OCI-LY1 (cell line): Measurements from ENCODE around the gene SDC1.

Experiments used
- H2AFZ ChIP-seq: fragments of 200-600 bp; sonication (generic), shearing (Covaris generic); 2 replicates; pipeline ENCODE4 v1.6.0; 2014; ENCODE audit warnings: antibody characterized with exemption, mild to moderate bottlenecking, low read length
- H3F3A ChIP-seq: fragments of 200-600 bp; sonication (generic), shearing (Covaris generic); 2 replicates; pipeline ENCODE4 v1.6.0; 2014; ENCODE audit warnings: mild to moderate bottlenecking, antibody characterized with exemption, low read length, moderate library complexity; ENCODE audit not compliant: insufficient read depth
- H3K27ac ChIP-seq: fragments of 200-600 bp; sonication (generic); 2 replicates; pipeline ENCODE4 v1.5.1; 2014; ENCODE audit warnings: low read length, mixed run types, mild to moderate bottlenecking, low read depth; ENCODE audit not compliant: poor library complexity, severe bottlenecking
- H3K27me3 ChIP-seq: fragments of 200-600 bp; sonication (generic); 2 replicates; pipeline ENCODE4 v1.6.0; 2014; ENCODE audit warnings: antibody characterized with exemption, mild to moderate bottlenecking, low read length, moderate library complexity; ENCODE audit not compliant: insufficient read depth
- H3K36me3 ChIP-seq: fragments of 200-600 bp; sonication (generic); 2 replicates; pipeline ENCODE4 v1.6.1; 2014; ENCODE audit warnings: mild to moderate bottlenecking, antibody characterized with exemption, low read length, moderate library complexity, mixed read lengths; ENCODE audit not compliant: insufficient read depth
- H3K4me1 ChIP-seq: fragments of 200-600 bp; sonication (generic); 2 replicates; pipeline ENCODE4 v1.5.1; 2014; ENCODE audit warnings: mild to moderate bottlenecking, low read length, moderate library complexity; ENCODE audit not compliant: insufficient read depth, severe bottlenecking
- H3K4me2 ChIP-seq: fragments of 200-600 bp; sonication (generic), shearing (Covaris generic); 2 replicates; pipeline ENCODE4 v1.6.1; 2014; ENCODE audit warnings: low read length
- H3K4me3 ChIP-seq: fragments of 200-600 bp; sonication (generic); 2 replicates; pipeline ENCODE4 v1.5.1; 2014; ENCODE audit warnings: low read length, low read depth, mild to moderate bottlenecking, mixed read lengths; ENCODE audit not compliant: poor library complexity, severe bottlenecking
- H3K79me2 ChIP-seq: fragments of 200-600 bp; shearing (Covaris generic); 2 replicates; pipeline ENCODE4 v1.6.1; 2016; ENCODE audit warnings: mixed run types, low read length, mixed read lengths; ENCODE audit not compliant: insufficient read depth
- H3K9ac ChIP-seq: fragments of 200-600 bp; sonication (generic), shearing (Covaris generic); 2 replicates; pipeline ENCODE4 v1.6.1; 2014; ENCODE audit warnings: mild to moderate bottlenecking, low read length, mixed read lengths
- H3K9me2 ChIP-seq: fragments of 200-600 bp; sonication (generic), shearing (Covaris generic); 2 replicates; pipeline ENCODE4 v1.6.1; 2014; ENCODE audit warnings: low read depth, mild to moderate bottlenecking, low read length, mixed read lengths
- H3K9me3 ChIP-seq: fragments of 200-600 bp; shearing (Covaris generic); 2 replicates; pipeline ENCODE4 v1.6.1; 2014; ENCODE audit warnings: low read length, mixed read lengths
- H4K20me1 ChIP-seq: fragments of 200-600 bp; sonication (generic), shearing (Covaris generic); 2 replicates; pipeline ENCODE4 v1.6.0; 2016; ENCODE audit warnings: mild to moderate bottlenecking, low read length; ENCODE audit not compliant: insufficient read depth
- CTCF ChIP-seq: fragments of 200-600 bp; sonication (generic), shearing (Covaris generic); IDR thresholded peaks from 2 replicates; pipeline ENCODE4 v1.5.1; 2017; ENCODE audit warnings: mild to moderate bottlenecking, antibody characterized with exemption, low read length, moderate library complexity, mixed read lengths
- EZH2 ChIP-seq: fragments of 200-600 bp; sonication (generic), shearing (Covaris generic); IDR thresholded peaks from 2 replicates; pipeline ENCODE4 v1.8.0; 2017; ENCODE audit warnings: borderline replicate concordance, mixed run types, mild to moderate bottlenecking, antibody characterized with exemption, low read length, moderate library complexity, mixed read lengths

Gene SDC1

GRCh38 chr2:20267529-20267928, 42.6 kb upstream of the SDC1 start:
- Histone ChIP-seq H3K79me2 (no peaks in the 10 kb centered on the region), H3K4me3 (no peak overlapping the region), H3K9me3 (no peaks in the 10 kb centered on the region), H2AFZ (no peak overlapping the region), H3F3A (no peaks in the 10 kb centered on the region), H4K20me1 (no peaks in the 10 kb centered on the region), H3K4me1 (no peaks in the 10 kb centered on the region), H3K9ac (no peak overlapping the region), H3K9me2 (no peaks in the 10 kb centered on the region), H3K27me3 (no peaks in the 10 kb centered on the region), H3K27ac (no peak overlapping the region), H3K4me2 (no peak overlapping the region), H3K36me3 (peaks cover 50% of the 10 kb centered on the region)
- TF ChIP-seq EZH2 (no peak), CTCF (no peak)

DNA sequence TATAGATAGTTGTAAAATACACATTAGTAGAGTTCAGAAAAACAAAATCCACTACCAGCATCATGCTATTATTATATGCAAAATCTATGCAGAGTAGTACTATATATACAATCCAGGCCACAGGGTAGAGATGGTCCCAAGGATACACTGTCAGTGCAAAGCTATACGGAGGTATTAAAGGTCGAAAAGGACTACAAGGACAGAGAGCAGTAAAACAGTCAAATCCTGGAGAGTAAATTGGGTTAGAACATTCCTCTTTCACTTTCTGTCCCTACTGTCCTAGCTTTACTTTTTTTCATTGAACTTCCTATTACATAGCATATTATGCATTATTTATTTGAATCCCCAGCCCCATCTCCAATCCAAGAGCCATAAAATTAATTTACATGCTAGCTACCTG, 39.7 kb upstream of the SDC1 start:
- Histone ChIP-seq H3K9me2 (no peaks in the 10 kb centered on the region), H4K20me1 (no peaks in the 10 kb centered on the region), H3K4me2 (no peak overlapping the region), H3K9ac (no peak overlapping the region), H3K9me3 (no peaks in the 10 kb centered on the region), H3K27me3 (no peaks in the 10 kb centered on the region), H2AFZ (no peak overlapping the region), H3K4me3 (no peak overlapping the region), H3K79me2 (no peaks in the 10 kb centered on the region), H3K36me3 (peaks cover 61% of the 10 kb centered on the region), H3K4me1 (no peaks in the 10 kb centered on the region), H3K27ac (no peak overlapping the region), H3F3A (no peaks in the 10 kb centered on the region)
- TF ChIP-seq EZH2 = no peak
- no peak for TF ChIP-seq CTCF

DNA sequence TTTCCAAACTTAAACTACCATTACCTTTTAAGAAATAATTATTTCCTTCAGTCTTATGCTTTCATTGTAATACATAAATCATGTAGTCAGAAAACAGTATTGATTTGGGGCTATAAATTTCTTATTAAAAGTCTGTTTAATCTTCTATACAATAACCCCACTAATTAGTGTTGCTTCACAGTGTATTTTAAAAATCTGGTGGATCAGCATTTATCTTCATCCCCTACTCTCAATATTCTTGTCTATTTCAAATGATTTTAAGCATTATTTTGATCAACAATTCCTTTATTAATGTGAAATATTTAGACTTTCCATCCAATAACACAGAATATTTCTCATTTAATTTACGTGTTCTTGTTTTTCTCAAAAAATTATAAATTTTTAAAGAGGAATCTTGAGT, 32.5 kb upstream of the SDC1 start:
- TF ChIP-seq EZH2 (no peak), CTCF (no peak)
- Histone ChIP-seq H3K27ac (no peak overlapping the region), H4K20me1 (no peaks in the 10 kb centered on the region), H3K4me3 (no peak overlapping the region), H3K4me2 (no peak overlapping the region), H3K9ac (no peak overlapping the region), H3K9me3 (no peaks in the 10 kb centered on the region), H3F3A (no peaks in the 10 kb centered on the region), H2AFZ (no peak overlapping the region), H3K36me3 (peaks cover 86% of the 10 kb centered on the region), H3K27me3 (no peaks in the 10 kb centered on the region), H3K4me1 (no peaks in the 10 kb centered on the region), H3K79me2 (no peaks in the 10 kb centered on the region), H3K9me2 (no peaks in the 10 kb centered on the region)
